Upper lobe of right lung (tissue), 1 donor: ENCODE results near the gene GPR18. TPM values are rescaled to one million over a fixed set of nuclear protein-coding genes. Genes with fewer than 3 reads are reported as not detected.

Source experiments
- ATAC-seq: fragments of 200-7000 bp; cut with Tn5 transposase; one replicate; pipeline ENCODE4 v1.9.1; 2020; ENCODE audit warnings: mild to moderate bottlenecking, moderate library complexity
- DNase-seq: peaks from one replicate; pipeline ENCODE4 v3.0.0-alpha.2; 2020
- H3K27ac ChIP-seq: fragments of 200-600 bp; one replicate; pipeline ENCODE4 v1.8.0; 2022
- H3K27me3 ChIP-seq: fragments of 200-600 bp; one replicate; pipeline ENCODE4 v1.8.0; 2022; ENCODE audit warnings: mild to moderate bottlenecking
- H3K36me3 ChIP-seq: fragments of 200-600 bp; one replicate; pipeline ENCODE4 v1.8.0; 2022
- H3K4me1 ChIP-seq: fragments of 200-600 bp; one replicate; pipeline ENCODE4 v1.8.0; 2022
- H3K4me3 ChIP-seq: fragments of 200-600 bp; one replicate; pipeline ENCODE4 v1.8.0; 2022; ENCODE audit warnings: mild to moderate bottlenecking
- H3K9me3 ChIP-seq: fragments of 200-600 bp; one replicate; pipeline ENCODE4 v1.8.0; 2022
- CTCF ChIP-seq: fragments of 200-600 bp; IDR thresholded peaks from one replicate; pipeline ENCODE4 v1.8.0; 2022; ENCODE audit warnings: antibody characterized with exemption
- intact Hi-C: fragments of 100-400 bp; cut with DNase I; formaldehyde crosslinking; loops from one replicate; pipeline ENCODE4 v1.11.0; 2022
- total RNA-seq: library from RNA; stranded (reverse); fragmentation: NEBNext Ultra II Directional; extraction: Animal tissue kit (Norgen Biotek cat#: 25700); gene quantifications from one replicate; pipeline ENCODE4 v1.2.1, GENCODE V29; 2021
- donor health status: DM: no; HTN: yes; CAD: no; lungs with severe emphysema.

Gene GPR18
- total RNA-seq, 1 donor from 2014 or later = 0.58 TPM

DNA sequence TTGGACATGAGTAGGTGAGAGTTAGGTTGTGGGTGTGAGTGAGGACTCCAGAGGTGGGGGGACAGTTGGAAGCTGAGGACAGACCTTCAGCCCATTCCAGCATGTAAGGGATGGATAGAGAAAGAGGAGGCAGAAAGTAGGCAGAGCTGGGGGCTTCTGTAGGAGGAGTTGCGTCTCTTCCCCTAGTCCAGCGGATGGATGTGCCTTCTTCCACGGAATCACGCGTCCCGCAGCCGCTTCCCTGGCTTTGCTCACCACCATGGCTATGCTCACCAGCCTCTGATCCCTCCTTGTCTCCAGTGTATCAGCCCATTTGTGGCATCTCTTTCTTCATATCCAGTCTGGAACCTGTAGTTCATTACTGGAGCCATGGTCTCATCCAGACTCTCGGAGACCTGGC is 52.0 kb downstream of the GPR18 start:
- no peaks in the 10 kb centered on the region for H3K9me3 ChIP-seq
- no peak overlapping the region for H3K4me3 ChIP-seq
- ATAC-seq (no peak), DNase-seq (no peak)
- intact Hi-C loops = no loop called here
- no peak for TF ChIP-seq CTCF
- H3K36me3 ChIP-seq = no peaks in the 10 kb centered on the region
- H3K27me3 ChIP-seq = no peaks in the 10 kb centered on the region
- peaks cover 17% of the 10 kb centered on the region for H3K4me1 ChIP-seq
- no peak overlapping the region for H3K27ac ChIP-seq

DNA sequence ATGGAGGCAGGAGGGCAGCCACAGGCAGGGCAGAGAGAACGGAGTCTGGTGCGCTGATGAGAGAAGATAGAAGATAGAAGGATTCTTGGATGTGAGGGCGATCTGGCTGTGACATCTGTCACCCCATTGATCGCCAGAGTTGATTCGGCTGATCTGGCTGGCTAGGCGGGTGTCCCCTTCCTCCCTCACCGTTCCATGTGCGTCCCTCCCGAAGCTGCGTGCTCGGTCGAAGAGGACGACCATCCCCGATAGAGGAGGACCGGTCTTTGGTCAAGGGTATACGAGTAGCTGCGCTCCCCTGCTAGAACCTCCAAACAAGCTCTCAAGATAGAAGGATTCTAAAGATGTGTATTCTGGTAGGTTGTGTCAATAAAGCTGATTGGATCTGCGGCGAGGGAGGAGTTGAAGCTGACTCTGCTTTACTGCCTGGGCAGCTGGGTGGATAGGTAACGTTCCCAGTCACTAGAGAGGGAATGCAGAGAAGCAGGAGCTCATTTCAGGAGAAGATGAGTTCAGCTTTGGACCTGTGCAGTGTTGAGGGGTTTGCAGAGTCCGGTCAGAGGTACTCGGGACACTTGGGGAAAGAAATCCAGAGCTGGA is 52.5 kb downstream of the GPR18 start:
- H3K27ac ChIP-seq = no peak overlapping the region
- intact Hi-C loops = no loop called here
- no peaks in the 10 kb centered on the region for H3K27me3 ChIP-seq
- peaks cover 17% of the 10 kb centered on the region for H3K4me1 ChIP-seq
- TF ChIP-seq CTCF = no peak
- no peaks in the 10 kb centered on the region for H3K36me3 ChIP-seq
- no peak overlapping the region for H3K4me3 ChIP-seq
- ATAC-seq (no peak), DNase-seq (no peak)
- H3K9me3 ChIP-seq = no peaks in the 10 kb centered on the region

Other genes starting within 250 kb of the GPR18 start
- 50.2 TPM for gene UBAC2, start 57.5 kb downstream of the GPR18 start, total RNA-seq
- gene GPR183, start 49.0 kb upstream of the GPR18 start, total RNA-seq = 13.6 TPM
- gene TM9SF2, start 243.1 kb upstream of the GPR18 start, total RNA-seq = 132 TPM